ENCODE data around the gene TNFAIP8.

TNFAIP8 gene

GRCh38 chr5:119373449-119373858 lies 17.6 kb downstream of the TNFAIP8 start:
- no peak for DNase-seq

DNA sequence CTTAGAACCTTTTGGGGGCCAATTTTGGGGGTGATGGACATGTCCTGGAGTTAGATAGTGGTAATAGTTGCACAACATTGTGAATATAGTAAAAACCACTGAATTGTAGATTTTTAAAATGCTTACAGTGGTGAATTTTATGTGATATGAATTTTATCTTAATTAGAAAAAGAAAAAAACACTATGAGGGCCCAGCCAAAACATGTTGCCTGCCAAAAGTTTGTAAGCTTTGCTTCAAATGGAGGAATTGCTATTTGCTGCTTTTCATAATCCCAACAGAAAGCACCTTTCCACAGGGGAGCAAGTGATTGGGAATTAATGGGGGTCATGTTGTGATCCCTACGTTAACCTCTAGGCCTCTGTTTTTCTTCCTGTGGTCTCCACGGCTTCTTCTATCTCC lies 19.1 kb downstream of the TNFAIP8 start:
- no peak for DNase-seq

GRCh38 chr5:119377066-119377465 lies 21.2 kb downstream of the TNFAIP8 start:
- no peak for DNase-seq

DNA sequence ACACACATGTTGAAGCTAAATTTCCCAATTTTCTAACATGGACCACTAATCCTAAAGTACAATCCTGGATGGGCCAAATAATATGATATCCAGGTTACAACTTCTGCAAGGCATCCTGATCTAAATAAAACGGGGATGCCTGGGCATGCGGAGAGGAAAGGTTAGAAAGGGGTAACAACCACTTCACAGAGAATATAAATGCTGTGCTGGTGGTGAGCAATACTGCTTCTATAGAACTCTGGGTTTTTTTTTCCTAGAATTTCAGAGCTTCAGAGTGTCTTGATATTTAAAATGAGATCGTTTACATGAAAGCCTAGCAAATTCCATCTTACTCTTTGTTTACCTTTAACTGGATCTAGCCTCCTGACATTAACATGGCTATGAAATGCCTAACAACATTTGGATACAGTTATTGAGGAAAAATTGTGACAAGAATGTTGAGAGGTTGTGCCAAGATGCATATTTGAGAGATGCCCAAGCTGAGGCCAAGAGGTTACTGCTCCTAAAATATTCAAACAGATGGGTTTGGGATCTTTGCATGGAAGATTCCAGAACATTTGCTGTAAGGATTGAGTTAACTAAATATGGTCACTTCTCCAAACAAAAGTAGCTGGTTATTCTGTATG lies 22.4 kb downstream of the TNFAIP8 start:
- DNase-seq, result no peak

DNA sequence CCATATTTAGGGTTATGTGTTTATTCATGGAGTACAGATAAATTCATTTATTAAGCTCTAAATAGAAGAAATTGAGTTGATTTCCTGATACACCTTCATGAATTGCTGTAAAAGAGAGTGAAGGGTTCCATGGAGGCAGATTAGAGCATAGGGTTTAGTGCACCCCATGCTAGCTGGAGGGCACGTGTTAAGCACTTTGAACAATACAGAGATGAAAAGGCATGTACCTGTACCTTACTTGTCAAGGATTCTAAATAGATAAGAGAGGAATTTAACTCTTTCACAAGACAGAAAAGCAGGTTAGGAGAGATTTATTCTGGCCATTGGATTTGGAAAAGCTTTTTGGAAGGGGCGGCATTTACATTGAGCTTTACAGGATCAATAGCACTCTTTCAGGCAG lies 23.3 kb downstream of the TNFAIP8 start:
- DNase-seq, result no peak

- no peak for DNase-seq
These were observed 24.2 kb downstream of the TNFAIP8 start for GRCh38 chr5:119379942-119380547.

- DNase-seq, result no peak
These were observed 26.4 kb downstream of the TNFAIP8 start for GRCh38 chr5:119382169-119382568.

DNA sequence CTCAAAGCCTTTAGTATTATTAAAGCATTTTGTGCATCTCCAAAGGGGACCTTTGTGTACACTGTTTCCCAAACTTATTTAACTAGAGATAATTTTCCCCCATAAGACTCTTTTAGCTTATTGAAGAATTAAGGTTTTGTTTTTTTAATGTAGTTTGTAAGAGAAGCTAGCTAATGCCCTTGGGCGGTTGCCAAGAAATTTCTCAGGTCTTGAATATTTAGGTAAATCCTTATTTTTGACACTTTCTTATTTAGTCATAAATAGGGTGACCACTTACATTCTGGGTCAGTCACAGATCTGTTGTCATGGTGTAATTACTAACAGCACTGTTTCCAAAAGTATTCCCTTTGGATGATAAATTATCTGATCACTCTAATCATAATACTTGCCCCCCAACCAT lies 27.2 kb downstream of the TNFAIP8 start:
- no peak for DNase-seq

DNA sequence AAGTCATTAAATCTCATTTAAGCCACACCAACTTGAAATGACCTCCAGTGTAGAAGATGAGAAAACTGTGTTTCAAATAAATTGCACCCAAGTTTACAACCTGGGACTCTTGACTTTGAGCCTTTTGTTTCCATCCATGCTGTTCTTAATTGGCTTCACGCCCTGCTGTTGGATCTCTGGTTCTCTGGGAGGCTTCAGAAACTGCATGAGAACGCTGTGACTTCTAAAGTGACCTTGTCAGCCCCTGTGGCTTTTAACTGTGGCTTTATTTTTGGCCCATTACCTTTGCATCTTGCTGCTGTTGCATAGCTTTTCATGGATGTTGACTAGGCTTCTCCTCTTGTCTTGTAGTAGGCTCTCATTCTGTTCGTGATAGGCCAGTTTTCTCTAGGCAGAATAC lies 29.3 kb downstream of the TNFAIP8 start:
- no peak for DNase-seq

- no peak for DNase-seq
These were observed 29.8 kb downstream of the TNFAIP8 start for GRCh38 chr5:119385536-119386128.

DNA sequence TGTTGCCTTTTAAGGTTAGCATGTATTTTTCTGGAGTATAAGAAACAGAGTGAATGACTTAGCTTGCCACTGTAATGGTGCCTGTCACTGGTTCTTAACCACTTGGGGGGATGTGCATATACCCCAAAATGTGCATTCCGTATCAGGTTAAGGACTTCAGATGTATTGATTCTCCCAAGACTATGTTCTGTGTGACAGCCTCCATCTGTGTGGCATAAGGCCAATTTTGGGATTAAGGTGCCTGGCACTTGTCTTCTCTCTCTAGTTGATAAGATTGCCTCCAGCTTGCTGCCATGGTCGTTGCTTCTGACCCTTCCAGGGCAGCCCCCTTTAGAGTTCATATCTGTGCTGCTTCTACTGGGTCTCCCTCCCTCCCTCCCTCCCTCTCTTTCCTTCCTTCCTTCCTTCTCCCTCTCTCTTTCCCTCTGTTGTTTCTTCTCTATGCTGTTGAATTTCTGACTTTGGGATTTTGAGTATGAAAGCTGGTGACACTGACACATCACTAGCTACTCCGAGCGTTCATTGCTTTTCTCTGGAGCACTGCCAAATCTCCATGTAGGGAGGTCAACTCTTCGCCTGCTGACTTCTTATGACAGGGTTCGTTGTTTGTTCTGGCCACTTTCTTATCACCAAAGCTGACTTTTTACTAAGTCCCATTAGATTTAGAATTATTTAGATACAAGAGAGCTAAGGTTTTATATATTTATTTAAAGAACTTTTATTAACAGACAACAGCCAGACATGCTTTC lies 31.0 kb downstream of the TNFAIP8 start:
- DNase-seq, result no peak

- DNase-seq, result no peak
These were observed 32.3 kb downstream of the TNFAIP8 start for GRCh38 chr5:119387945-119388618.

DNA sequence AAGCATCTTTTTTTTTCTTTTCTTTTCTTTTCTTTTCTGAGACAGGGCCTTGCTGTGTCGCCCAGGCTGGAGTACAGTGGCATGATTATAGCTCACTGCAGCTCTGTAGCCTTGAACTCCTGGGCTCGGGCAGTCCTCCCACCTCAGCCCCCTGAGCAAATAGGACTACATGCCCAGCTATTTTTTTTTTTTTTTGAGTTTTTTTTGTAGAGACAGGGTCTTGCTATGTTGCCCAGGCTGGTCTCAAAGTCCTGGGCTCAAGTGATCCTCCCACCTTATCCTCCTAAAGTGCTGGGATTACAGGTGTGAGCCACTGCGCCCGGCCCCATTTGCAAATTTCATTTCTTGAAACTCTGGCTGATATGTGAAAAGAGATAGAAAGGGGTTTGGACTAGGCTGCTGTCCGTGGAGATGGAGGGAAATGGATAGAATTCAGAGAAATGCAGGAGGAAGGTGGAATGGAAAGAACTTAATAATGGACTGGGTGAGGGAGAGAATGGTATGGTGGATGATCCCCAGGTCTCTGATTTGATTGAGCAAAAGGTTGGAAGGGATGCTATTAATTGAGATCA lies 32.9 kb downstream of the TNFAIP8 start:
- DNase-seq, result no peak

- DNase-seq, result no peak
These were observed 33.6 kb downstream of the TNFAIP8 start for GRCh38 chr5:119389288-119390030.

DNA sequence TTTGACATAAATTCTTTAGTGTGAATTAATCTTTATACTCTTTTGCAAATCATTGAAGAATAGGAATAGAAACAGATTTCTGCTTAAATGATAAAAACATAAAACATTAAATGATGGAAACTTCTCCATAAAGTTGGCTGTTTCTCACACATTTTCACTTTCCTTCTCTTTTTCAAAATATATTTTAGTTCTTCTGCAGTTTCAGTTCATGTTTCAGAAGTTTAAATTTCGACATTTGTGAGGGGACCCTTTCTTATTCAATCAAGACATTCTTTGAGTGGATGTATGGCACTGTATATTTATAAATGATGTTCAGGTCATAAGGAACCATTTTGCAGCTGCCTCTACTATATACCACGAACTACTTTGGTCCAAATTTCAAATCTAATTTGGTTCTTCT lies 34.6 kb downstream of the TNFAIP8 start:
- DNase-seq, result no peak

DNA sequence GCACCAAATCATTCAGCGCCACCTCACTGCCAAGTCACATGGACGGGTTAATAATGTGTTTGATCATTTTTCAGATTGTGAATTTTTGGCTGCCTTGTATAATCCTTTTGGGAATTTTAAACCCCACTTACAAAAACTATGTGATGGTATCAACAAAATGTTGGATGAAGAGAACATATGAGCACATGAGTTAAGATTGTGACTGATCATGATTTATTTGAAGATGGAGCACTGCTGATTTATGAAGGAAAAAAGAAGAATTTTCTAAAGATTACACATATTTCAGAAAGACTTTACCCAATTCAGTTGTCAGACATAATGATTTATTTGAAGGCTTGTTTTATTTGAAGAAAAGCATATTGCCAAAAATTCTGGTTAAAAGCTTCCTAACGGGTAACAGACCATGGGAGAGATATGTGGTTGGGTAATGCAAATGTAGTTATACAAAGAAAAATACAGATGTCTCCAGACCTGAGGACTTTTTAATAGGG lies 37.4 kb downstream of the TNFAIP8 start:
- no peak for DNase-seq

GRCh38 chr5:119393746-119394145 lies 37.9 kb downstream of the TNFAIP8 start:
- DNase-seq, result no peak

- DNase-seq, result no peak
These were observed 39.4 kb downstream of the TNFAIP8 start for GRCh38 chr5:119395080-119395836.

GRCh38 chr5:119396030-119396664 lies 40.3 kb downstream of the TNFAIP8 start:
- no peak for DNase-seq

GRCh38 chr5:119397518-119398380 lies 41.9 kb downstream of the TNFAIP8 start:
- no peak for DNase-seq

Measured in NCI-H2171 (cell line).